NOMO-1 treated with dmso at 0.1 percent for 144 hours (cell line): Measurements from ENCODE around the gene OSBP2.
A peak's percentile ranks its signal among the peaks of the same experiment; 100 is the strongest.
"Not testable (repeated sequence)": the region's sequence is repeated elsewhere in the genome, so short reads cannot be mapped to it uniquely, and the experiment has no call there.

Experiments
- DNase-seq: peaks from one replicate; lab custom pipeline; 2025; ENCODE audit not compliant: unreplicated experiment; lab: John Stamatoyannopoulos, UW

Gene OSBP2

DNA sequence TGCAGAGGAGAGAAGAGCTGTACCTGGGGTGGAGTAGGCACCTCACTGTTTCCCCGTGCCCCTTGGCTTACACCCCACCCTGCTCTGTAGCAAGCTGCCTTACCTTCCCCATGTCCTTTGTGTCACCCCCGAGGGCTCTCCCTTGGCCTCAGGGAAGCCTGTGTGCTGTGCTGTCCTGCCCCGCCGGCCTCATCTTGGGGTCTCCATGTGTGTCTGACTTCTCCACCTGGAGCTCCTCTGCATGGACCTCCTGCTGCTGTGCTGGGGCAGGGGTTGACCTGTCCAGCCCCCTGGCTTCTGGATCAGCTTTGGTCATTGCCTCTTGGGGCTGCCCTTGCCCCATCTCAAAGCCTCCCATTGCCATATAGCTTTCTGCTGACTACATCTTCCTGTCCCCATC lies 59.8 kb downstream of the OSBP2 start:
- no peak for DNase-seq

DNA sequence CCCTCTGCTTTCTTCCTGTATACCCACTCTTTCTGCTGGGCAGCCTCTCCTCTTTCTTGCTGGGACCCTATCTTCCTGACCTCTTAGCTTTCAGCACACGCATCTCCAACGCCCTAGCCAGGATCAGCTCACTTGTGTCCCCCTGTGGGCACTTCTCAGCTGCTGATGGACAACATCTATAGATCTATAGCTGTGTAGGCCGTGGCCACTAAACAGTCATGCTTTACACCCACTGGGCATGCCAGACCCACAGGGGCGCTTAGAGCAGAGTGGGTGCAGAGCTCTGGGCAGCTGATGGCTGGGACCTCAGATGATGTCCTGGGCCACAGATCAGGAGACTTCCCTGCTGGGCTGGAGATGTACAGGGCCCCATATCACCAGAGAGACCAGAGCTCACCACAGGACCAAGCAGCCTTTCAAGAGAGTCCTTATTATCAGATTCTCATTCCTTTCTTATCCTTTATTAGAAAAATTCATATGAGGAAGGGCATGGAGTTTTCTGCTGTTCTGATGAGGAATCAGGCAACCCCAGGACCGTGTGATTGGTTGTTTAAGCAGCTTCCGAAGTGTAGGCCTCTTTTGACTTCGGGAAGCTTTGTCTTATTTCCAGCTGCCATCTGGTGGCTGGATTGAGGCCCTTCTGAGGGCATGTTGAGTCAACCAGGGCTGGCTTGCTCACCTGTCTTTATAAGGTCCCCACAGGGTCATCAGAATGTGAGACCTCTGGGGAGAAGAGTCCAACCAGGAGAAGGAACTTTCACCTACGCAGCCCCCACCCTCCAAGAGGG lies 60.5 kb downstream of the OSBP2 start:
- peak; percentile 15 for DNase-seq

DNA sequence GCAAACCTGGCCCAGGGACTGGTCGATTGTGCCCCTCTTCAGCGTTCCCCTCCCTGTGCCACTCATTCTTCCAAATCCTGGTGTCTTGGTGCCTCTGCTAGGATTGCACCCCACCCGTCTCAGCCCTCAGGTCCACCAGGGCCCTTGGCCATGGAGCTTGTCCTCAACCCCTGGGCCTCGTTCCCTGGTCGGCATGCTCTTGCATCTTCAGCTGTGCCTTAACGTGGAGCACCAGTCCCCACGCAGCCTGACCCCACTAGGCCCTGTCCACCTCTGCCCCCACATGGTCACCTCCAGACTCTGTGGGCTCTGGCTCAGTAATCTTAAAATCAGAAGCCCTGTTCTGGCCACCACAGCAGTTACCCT lies 61.1 kb downstream of the OSBP2 start:
- DNase-seq = no peak

DNA sequence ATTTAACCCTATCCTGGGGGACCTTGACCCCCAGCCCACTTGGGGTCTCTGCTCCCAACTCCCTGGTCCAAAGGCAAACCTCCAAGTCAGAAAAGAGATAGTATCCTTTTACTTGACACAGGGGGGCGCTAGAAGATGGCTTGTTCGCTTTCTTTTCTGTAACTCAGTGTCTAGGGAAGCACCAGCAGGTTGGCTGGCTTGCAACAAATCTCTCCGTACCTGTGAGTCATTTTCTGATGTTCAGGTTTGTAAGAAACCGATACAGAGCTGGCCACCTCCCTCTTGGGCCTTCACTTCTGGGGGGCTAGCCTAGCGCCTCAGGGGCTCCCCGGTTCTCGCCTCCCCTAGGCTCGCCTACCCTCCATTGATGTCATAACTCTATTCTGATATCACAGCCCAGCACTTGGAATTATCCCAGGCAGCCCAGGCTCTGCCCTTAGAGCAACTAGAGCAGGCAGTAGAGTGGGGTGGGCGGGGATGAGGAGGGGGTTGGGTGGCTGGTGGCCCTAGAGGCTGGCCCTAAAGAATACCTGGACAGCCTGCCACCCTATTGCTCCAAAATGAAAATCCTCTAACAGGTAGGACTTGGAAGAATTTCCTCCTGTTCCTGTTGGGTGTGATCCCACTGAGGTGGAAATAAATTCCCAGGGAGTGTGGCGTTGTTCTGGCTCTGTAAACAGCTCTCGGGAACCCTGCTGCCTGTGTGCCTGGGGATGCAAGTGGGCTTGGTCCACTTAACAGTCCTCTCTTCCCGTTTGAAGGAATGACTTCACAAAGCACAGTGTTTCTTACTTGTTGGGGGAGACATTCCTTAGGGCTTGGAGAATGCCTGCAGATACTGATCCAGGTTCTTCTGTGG lies 69.4 kb downstream of the OSBP2 start:
- peak; percentile 41 for DNase-seq

DNA sequence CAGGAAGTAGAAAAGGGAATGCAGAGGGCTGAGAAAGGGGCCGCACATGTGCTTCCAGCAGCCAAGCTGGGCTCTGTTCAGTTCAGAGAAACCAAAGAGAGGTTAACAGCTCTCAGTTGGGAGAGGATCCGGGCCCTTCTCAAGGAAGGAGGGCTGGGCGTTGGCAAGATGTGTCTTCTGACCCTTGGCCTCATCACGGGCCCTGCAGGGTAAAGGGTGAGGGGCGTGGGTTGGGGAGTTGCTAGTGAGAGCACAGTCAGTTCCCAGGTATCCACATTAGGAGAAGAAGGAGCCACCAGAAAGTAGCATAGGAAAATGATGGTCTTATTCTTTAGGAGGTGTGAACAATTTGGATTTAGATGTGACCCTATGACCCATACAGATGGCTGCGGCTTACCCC lies 73.0 kb downstream of the OSBP2 start:
- no peak for DNase-seq

DNA sequence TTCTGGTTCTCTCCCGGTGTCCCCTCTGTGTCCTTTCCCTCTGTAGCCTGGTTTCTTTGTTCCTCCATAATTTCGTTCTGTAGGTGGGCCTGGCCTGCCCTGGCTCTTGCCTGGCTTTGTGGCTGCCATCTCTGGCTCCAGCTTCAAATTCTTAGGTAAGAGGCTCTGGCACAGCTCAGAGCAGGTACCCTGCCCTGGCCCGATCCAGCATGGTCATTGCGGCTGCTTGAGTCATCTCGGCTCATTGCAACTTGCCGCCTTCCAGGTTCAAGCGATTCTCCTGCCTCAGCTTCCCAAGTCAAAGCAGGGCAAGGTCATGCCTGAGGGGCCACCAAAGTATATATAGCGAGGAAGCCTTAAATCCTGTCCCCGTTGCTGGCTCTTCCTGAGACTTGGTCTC lies 76.0 kb downstream of the OSBP2 start:
- DNase-seq = no peak

DNA sequence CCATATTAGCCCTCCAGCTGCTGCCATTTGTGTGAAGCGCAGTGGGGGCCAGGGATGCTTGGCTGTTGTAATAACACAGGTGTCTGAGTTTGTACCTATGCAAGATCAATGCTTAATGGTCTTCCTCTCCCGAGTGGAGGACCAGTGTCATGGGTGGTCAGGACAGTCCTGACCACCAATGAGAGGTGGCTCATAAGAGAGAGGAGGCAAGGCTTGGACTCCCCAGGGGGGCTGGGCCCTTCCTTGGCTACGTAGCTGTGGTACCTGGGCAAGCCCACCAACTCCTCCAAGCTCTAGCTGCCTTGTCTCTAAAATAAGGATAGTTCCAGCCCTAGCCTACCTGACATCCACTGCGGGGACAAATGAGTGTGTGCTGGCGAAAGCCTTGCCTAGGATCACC lies 79.2 kb downstream of the OSBP2 start:
- DNase-seq = no peak

DNA sequence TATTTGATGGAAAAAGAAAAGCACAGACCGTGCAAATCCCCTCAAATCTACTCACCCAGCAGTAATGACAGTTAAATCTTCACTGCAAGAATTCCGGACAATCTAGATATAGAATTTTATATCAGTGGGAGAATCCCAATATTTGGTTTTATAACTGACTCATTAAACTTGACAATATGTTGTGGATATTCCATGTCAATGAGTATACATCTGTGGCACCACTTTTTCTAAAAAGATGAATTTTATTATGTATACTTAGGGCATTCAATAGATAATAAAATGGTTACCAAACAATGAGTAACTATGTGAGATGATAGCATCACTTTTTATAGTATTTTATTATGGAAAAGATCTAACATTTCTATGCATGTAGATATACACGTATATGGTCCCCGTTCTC lies 79.9 kb downstream of the OSBP2 start:
- DNase-seq = no peak

DNA sequence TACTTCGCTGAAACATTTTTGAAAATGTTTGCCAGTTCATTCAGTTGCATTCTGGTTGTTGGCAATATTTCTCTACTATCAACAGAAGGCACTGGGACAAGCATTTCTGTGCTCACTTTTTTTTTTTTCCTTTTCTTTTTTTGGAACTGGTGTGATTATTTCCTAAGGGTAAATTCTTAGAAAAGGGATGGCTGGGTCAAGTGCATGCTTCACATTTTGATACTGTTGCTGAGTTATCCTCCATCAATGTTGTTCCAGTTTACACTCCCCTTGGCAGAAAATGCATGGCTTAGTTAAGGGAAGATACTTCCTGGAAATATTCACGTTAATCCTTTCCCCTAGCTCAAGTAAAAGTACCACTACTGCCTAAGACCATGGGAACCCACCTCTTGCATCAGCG lies 81.8 kb downstream of the OSBP2 start:
- no peak for DNase-seq

DNA sequence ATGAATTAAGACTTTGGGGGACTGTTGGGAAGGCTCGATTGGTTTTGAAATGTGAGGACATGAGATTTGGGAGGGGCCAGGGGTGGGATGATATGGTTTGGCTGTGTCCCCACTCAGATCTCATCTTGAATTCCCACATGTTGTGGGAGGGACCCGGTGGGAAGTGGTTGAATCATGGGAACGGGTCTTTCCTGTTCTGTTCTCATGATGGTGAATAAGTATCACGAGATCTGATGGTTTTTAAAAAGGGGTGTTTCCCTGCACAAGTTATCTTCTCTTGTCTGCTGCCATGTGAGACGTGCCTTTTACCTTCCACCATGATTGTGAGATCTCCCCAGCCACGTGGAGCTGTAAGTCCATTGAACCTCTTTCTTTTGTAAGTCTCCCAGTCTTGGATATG lies 82.5 kb downstream of the OSBP2 start:
- DNase-seq = not testable (repeated sequence)

DNA sequence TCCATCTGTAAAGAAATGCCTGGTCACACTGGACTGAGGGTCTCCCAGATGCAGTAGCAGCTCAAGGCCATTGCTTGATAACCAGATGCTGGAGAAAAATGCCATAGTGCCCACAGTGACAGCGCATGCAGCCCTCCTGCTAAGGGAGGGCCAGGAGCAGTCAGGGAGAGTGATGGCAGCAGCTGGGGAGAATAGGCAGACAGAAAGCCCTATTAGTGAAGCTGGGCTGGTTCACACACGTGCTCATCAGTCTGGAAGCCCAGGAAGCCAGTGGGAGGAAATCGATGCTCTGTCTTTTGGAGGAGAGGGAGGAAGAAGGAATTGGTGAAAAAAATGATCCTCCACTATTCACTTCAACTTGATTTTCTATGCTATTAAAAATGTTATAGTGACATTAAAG lies 82.9 kb downstream of the OSBP2 start:
- DNase-seq = no peak

DNA sequence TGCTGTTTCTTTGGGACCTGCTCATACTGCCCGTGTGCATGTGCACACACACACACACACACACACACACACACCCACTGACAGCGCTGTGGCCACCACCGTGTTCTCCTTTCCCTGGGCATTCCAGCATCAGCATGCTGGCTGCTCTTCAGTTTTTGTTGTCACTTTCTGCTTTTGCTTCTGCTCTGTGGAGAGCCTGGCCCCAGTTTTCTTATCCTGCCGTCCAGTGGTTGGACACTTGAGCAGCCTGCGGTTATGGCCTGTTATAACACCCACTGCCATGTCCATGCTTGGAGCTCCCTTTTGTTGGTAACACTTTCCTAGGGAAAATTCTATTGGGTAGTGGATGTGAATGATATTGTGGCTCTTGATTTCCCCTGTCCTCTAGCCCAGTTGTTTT lies 83.6 kb downstream of the OSBP2 start:
- DNase-seq = no peak

DNA sequence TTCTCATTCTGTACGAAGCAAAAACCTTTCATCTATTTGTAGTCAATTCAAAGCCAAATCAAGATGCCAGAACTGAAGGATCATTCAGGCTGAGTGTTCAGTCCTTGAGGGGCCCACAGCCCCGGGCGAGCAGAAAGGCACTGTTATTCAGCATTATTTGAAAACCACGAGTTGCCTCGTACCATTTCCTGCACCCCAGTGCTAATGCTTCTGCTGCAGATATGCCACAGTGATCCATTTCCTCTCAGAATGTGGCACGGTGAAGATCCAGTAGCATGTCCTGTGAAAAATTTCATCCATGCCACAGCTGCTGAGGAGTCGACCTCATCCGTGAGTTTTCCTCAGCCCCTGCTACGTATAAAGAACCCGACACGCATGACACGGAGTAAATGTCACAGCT lies 85.4 kb downstream of the OSBP2 start:
- DNase-seq = no peak

DNA sequence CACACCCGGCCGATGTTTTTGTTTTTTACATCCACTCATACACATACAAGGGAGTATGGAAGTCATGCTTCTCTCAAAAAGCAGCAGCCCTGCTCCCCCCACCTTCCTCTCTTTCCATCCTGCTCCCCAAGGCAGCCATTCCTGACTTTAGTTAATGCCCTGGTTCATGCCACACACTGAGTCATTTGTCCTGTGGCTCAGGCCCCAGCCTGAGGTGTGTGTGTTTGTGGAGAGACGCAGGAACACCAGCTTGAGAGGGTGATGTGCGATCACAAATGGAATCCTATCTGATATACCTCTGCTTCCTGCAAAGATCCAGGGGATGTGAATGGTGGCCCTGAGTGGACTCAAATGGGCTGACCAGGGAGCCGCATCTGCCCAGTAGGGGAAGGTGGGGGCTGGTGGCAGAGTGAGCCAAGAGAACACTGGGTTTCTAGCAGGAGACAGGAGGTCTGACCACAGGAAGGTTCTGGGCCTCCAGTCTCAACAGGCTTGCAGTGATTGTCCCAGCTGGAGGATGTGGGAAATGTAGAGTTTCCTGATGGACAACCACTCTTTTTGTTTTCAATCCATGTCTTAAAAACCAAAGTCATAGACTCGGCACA lies 86.7 kb downstream of the OSBP2 start:
- DNase-seq = no peak

DNA sequence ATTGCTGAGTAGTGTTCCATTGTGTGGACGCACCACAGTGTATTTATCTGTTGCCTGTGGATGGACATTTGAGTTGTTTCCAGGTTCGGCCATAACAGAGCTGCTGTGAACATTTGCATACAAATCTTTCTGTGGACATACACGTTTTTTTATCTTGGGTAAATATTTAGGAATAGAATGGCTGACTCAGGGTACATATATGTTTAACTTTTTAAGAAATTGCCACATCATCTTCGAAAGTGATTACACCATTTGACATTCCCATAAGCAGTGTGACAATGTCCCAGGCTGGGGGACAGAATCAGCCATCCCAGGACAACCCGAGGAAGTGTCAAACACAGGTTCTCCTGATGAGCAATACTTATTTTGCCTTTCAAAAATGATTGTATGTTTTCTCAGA lies 87.9 kb downstream of the OSBP2 start:
- DNase-seq = no peak

DNA sequence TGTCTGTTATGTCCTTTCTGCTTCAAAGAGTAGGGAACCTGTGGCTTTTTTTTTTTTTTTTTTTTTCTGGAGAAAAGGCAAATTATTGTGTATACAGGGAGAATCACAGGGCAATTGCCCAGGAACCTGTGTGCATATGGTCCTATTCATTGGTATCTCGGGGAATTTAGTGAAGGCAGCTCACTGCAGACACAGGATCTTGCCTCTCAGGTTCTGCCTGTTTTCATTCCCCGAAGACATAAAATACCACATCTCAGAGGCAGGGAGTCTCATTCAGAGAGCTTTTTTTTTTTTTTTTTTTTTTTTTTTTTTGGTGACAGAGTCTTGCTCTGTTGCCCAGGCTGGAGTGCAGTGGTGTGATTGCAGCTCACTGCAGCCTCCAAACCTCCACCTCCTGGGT lies 88.3 kb downstream of the OSBP2 start:
- no peak for DNase-seq

DNA sequence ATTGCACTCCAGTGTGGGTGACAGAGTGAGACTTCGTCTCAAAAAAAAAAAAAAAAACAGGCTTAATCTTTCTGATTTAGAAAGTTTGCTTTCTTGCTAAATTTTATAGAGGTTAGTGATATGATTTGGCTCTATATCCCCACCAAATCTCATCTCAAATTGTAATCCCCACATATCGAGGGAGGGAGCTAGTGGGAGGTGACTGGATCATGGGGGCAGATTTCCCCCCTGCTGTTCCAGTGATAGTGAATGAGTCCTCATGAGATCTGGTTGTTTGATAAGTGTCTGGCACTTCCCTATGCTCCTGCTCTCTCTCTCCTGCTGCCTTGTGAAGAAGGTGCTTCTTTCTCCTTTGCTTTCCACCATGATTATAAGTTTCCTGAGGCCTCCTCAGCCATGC lies 90.9 kb downstream of the OSBP2 start:
- no peak for DNase-seq

DNA sequence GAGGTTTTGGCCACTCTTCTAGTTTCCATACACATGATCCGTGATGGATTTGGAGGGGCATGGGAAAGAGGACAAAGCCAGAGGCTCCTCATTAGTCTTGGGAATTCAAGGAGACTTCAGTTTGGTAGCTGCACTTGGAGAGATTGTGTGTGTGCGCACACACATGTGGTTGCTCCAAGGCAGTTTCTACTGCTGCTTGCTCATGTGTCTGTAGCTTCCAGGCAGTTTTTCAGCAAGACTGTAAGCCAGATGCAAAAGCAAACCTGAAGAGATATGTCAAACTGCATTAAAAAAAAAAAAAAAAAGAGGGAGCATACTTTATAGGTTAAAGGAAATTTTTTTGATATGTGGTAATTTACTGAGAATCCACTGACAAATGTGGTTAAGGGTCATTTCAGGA lies 95.7 kb downstream of the OSBP2 start:
- no peak for DNase-seq

DNA sequence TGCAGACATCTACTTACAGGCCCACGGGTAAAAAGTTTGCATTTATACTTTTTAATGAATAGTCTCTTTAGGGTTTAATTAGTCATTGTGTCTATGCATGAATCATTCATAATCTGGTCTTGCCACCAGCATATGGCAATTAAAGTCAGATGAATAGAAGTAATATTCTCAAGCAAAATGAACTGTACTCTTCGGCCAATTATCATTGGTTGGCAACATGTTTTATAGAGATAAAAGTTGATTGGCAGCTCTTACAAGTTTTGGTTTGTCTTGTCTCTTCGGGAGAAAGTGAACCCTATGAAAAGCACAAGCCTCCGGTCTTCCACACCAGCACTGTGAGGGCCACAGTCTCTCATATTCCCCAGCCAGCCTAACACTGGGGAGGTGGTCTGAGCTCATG lies 97.8 kb downstream of the OSBP2 start:
- no peak for DNase-seq

DNA sequence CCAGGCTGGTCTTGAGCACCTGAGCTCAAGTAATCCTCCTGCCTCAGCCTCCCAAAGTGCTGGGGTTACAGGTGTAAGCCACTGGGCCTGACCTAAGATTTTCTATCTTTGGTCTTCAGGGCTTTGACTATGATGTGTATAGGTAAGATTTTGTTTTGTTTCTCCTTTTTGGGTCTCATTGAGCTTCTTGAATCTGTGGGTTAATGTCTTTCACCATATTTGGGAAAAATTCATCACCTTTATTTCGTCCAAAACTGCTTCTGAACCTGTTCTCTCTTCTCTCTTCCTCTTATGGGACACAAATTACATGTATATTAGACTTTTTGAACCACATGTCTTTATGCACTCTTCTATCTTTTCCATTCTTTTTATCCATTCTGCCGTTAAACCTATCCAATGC lies 100.4 kb downstream of the OSBP2 start:
- no peak for DNase-seq

DNA sequence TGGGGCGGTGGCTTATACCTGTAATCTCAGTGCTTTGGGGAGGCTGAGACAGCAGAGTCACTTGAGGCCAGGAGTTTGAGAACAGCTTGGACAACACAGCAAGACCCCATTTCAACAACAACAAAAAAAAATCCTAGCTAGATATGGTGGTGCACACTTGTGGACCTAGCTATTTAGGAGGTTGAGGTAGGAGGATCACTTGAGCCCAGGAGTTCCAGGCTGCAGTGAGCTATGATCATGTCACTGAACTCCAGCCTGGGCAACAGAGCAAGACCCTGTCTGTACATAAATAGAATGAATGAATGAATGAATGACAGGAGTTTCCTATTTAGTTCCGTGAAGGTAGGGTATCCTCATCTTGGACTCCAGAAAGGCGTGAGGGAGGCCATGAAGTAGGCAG lies 107.0 kb downstream of the OSBP2 start:
- no peak for DNase-seq
